HG02798 (cell line): ENCODE data around the gene SKIL.

ENCODE experiments used
- ATAC-seq: cut with Tn5 transposase; IDR thresholded peaks from one replicate; pipeline ENCODE4 v1.9.1; 2021; ENCODE audit warnings: mild to moderate bottlenecking; ENCODE audit not compliant: unreplicated experiment, poor library complexity

Gene SKIL

GRCh38 chr3:170391108-170391507 lies 33.6 kb downstream of the SKIL start:
- no peak for ATAC-seq

DNA sequence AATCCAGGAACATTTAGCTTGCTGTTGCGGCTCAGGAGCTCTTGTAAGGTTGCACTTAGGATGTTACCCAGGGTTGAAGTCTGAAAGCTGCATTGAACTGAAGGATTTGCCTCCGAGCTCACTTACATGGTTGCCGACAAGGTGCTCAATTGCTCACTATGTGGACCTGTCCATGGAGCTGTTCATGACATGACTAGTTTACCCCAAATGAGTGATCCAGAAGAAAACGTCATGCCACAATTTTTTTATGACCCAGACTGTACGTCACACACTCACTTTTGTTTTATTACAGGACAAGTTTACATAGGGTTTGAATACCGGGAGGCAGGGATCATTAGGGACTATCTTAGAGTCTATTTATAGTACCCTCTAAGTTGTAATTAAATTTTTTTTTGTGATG lies 40.2 kb downstream of the SKIL start:
- no peak for ATAC-seq

- no peak for ATAC-seq
These were observed 47.6 kb downstream of the SKIL start for GRCh38 chr3:170405101-170405500.

- ATAC-seq, result no peak
These were observed 53.0 kb downstream of the SKIL start for GRCh38 chr3:170410428-170411029.

- no peak for ATAC-seq
These were observed 55.8 kb downstream of the SKIL start for GRCh38 chr3:170413291-170413690.

DNA sequence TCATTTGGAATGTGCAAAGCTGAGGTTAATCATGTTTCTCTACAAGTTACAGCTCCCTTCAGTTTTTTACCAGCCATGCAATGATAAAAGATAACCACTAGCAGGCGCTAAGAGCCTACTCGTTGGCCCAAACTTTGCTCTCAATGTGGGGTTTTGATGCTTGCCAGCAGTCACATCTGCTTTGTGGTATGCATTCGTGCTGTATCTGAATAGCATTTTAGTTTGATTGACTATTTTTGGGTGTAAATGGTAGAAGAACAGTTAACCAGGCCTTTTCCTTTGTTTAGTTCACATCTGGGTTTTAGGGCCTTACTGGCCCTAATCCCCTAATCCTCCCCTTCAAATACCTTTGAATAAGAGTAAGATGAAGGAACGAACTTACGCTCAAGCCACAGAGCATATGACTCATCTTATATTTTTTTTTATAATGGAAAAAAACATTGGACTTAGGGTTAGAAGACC lies 56.7 kb downstream of the SKIL start:
- ATAC-seq, result peak; percentile 69

DNA sequence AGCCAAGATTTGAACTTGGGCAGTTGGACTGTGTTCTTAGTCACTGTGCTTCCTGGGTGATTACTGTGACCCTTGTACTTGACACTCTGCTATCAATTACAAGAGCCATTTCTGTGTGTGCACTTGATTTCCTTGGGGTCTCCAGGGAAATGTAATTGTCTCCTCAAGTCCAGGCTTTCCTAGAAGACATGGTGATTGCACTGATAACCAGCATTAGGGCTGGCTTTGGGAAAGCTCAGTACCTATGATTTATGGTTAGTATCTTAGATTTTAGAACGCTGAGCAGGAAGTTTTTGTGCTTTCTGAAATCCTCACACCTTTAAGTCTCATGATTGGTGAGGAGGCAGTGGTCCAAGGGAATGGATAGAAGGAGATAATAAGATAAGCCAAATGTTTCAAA lies 59.6 kb downstream of the SKIL start:
- no peak for ATAC-seq

DNA sequence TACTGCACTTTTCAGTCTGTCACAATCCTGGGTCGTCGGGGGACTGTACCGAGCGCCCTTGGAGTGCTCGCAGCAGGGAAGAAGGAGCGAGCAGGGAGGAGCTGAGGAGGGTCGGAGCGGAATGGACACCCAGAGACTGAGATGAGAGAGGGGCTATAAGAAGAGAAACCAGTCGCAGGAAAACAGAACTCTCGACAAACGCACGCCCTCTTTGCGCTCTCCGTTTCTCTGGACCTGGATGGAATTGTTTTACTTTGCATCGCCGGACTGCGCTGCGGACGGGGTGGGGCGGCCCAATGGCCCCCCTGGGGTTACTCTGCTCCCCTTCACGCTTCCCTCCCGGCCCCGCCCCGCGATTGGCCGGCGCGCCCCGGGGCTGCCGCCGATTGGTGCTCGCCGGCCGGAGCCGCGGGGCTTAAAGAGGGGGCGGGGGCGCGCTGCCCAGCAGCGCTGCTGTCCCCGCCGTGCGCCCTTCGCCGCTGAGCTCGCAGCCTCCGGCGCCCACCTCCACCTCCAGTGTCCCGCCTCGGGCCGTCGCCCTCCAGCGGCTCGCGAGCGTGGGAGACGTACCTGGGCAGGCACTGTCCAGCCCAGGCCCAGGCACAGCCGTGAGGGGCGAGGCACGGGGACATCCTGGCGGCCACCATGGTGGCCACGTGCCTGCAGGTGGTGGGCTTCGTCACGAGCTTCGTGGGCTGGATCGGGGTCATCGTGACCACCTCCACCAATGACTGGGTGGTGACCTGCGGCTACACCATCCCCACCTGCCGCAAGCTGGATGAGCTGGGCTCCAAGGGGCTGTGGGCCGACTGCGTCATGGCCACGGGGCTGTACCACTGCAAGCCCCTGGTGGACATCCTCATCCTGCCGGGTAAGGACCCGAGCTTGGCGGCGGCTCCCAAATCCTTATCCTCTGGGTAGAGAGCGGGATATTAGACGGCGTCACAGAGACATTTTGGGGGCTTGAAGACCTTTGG lies 61.2 kb downstream of the SKIL start, which contains the start of gene CLDN11:
TSS of gene CLDN11 (plus strand) at position 447 of the 977 bp plus-strand sequence. CDS start at position 646, 199 bp downstream.
- ATAC-seq, result no peak

- ATAC-seq, result no peak
These were observed 62.1 kb downstream of the SKIL start for GRCh38 chr3:170419557-170420087.

DNA sequence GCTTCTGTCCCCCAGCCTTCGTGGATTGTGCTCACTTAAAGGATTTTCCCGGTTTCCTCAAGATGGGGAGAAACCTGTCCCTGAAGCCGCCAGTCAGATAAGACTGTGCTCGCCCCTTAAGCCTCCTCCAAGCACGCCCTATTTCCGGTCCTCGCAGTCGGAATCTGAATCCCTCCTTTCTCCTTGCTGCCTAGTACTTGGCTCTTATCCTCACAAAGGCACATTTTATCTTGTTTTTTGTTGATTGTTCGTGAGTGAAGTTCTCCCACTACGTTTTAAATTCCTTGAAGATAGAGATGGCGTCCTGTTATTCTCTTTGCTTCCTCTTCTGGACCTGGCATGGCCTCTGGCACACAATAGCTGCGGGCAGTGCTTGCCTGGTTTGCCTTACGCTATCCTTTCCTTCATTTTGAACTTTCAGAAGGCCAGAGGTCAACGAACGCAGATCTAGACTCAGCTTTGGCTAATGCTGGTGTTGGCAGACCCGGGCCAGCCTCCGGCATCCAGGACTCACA lies 62.8 kb downstream of the SKIL start:
- ATAC-seq, result no peak

- ATAC-seq, result no peak
These were observed 63.7 kb downstream of the SKIL start for GRCh38 chr3:170421111-170421641.

DNA sequence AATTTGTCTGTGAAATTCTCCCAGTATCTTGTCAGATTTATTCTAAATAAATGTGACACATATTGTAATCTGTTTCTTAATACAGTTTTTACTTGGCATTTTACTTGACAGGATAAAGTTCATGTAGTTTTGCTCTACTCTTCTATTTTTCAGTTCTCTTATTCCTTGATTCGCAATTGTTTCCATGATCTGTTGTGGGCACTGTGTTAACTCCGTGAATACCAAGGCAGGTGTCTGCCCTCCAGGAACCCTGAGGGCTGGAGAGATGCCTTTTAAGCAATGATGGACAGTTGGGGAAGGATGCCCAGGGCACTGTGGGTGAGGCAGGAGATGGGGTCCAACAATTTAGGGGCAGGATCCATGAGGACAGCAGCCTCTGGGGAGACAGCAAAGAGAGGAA lies 64.2 kb downstream of the SKIL start:
- no peak for ATAC-seq

DNA sequence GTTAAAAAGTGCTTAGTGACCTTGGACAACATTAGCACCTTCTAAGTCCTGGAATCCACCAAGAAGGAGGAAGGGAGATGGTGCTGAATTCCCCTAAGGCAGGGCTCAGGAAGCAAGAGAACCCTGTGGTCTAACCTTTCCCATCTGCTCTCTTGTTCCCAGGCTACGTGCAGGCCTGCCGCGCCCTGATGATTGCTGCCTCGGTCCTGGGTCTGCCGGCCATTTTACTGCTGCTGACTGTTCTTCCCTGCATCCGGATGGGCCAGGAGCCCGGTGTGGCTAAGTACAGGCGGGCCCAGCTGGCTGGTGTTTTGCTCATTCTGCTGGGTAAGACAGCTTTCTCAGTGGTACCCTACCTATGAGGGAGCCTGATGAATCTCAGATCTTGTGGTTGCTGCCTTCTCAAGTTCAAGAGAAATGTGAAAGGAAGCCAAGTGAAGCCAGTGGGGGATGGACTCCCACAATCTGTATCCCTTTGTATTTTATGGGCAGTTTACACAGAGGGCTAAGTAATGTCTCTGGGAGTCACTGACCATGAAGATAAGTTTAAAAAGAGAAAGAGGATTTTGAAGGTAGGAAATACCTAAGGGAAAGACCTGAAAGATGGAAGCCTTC lies 65.6 kb downstream of the SKIL start:
- no peak for ATAC-seq

GRCh38 chr3:170424879-170425278 lies 67.4 kb downstream of the SKIL start:
- no peak for ATAC-seq

DNA sequence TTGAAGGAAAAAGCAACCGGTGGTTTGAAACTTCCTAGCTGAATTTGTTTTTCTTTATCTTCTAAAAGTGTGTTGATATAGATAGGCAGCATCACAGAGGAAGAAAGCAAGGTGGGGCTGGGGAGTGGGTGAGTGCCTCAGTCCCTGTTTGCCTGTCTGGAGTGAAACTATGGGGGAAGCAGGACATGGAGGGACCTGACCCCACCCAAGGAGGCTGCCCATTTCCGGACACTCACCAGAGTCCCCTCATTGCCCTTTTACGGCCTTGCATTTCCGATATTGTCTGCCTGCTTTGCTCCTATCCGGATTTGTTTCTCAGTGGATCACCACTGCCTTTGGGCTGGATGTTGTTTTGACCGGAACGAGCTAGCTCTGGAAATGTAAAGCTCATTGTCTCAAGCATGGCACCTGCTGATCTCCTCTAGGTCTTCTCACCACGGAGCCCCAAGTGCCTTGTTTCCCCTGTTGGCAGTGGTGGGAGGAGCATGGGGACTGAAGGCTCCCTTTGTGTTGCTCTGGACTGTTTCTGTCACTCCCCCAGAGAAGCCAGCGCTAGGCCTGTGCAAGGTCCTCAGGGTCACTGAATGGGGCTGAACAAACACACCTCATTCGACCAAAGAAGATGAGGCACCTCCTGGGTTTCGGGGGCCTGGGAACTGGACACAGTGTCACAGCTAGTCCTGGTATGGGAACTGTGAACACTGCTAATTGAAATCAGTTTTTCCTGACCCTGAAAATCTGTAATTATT lies 68.2 kb downstream of the SKIL start:
- ATAC-seq, result no peak

GRCh38 chr3:170426240-170426797 lies 68.8 kb downstream of the SKIL start:
- no peak for ATAC-seq

GRCh38 chr3:170428095-170428494 lies 70.6 kb downstream of the SKIL start:
- no peak for ATAC-seq

GRCh38 chr3:170429050-170429449 lies 71.5 kb downstream of the SKIL start:
- ATAC-seq, result no peak

GRCh38 chr3:170431054-170431453 lies 73.5 kb downstream of the SKIL start:
- ATAC-seq, result no peak
